OCI-LY1 (cell line): ENCODE data around the gene SLX4.

Experiments
- CTCF ChIP-seq: fragments of 200-600 bp; sonication (generic), shearing (Covaris generic); IDR thresholded peaks from 2 replicates; pipeline ENCODE4 v1.5.1; 2017; ENCODE audit warnings: mild to moderate bottlenecking, antibody characterized with exemption, low read length, moderate library complexity, mixed read lengths
- EZH2 ChIP-seq: fragments of 200-600 bp; sonication (generic), shearing (Covaris generic); IDR thresholded peaks from 2 replicates; pipeline ENCODE4 v1.8.0; 2017; ENCODE audit warnings: borderline replicate concordance, mixed run types, mild to moderate bottlenecking, antibody characterized with exemption, low read length, moderate library complexity, mixed read lengths

GRCh38 chr16:3570420-3571062 lies 40.9 kb downstream of the SLX4 start:
- no peak for TF ChIP-seq CTCF
- no peak for TF ChIP-seq EZH2
